Mesenchymal stem cell (in vitro differentiated cells and primary cell): ENCODE data around the gene GALNT8.

Source experiments
- DNase-seq: peaks from one replicate; pipeline ENCODE4 v3.0.0-alpha.2; 2013
- H2AFZ ChIP-seq: one replicate; pipeline ENCODE4 v1.6.1; 2013; ENCODE audit warnings: low read depth, mild to moderate bottlenecking, control low read depth, inconsistent platforms, low read length, moderate library complexity
- H2AK5ac ChIP-seq: 2 replicates; pipeline ENCODE4 v1.6.1; 2013; ENCODE audit warnings: low read length, moderate library complexity, mild to moderate bottlenecking, inconsistent platforms; ENCODE audit not compliant: severe bottlenecking
- H2BK120ac ChIP-seq: one replicate; pipeline ENCODE4 v1.6.1; 2013; ENCODE audit warnings: low read depth, mild to moderate bottlenecking, inconsistent platforms, low read length, moderate library complexity
- H2BK12ac ChIP-seq, 2 experiments: one replicate each; pipeline ENCODE4 v1.6.1; 2013; ENCODE audit warnings: inconsistent platforms in 2 of 2, low read length in 2 of 2, mild to moderate bottlenecking in 2 of 2, moderate library complexity in 2 of 2, control low read depth in 1 of 2
- H2BK15ac ChIP-seq: one replicate; pipeline ENCODE4 v1.6.1; 2013; ENCODE audit warnings: mild to moderate bottlenecking, low read depth, inconsistent platforms; ENCODE audit not compliant: poor library complexity, severe bottlenecking
- H2BK5ac ChIP-seq: 2 replicates; pipeline ENCODE4 v1.6.1; 2013; ENCODE audit warnings: low read depth, mild to moderate bottlenecking, low read length, control low read depth, inconsistent platforms; ENCODE audit not compliant: poor library complexity, severe bottlenecking
- H3K14ac ChIP-seq, 2 experiments: one replicate each; pipeline ENCODE4 v1.6.1; 2013; ENCODE audit warnings: inconsistent platforms in 2 of 2, low read length in 2 of 2, control low read depth in 1 of 2, mild to moderate bottlenecking in 1 of 2, moderate library complexity in 1 of 2
- H3K18ac ChIP-seq, 2 experiments: one replicate each; pipeline ENCODE4 v1.6.1; 2013; ENCODE audit warnings: inconsistent platforms in 2 of 2, low read length in 2 of 2, control low read depth in 1 of 2, low read depth in 1 of 2, mild to moderate bottlenecking in 1 of 2
- H3K23ac ChIP-seq, 2 experiments: one replicate each; pipeline ENCODE4 v1.6.1; 2013; ENCODE audit warnings: inconsistent platforms in 2 of 2, low read length in 2 of 2, mild to moderate bottlenecking in 2 of 2, moderate library complexity in 2 of 2, control low read depth in 1 of 2
- H3K27ac ChIP-seq: 2 replicates; pipeline ENCODE4 v1.5.1; 2013; ENCODE audit warnings: mild to moderate bottlenecking, moderate library complexity, low read length, control low read depth, inconsistent platforms; ENCODE audit not compliant: poor library complexity, severe bottlenecking
- H3K27me3 ChIP-seq, 2 experiments: 2 replicates each; pipeline versions ENCODE4 v1.6.1 to v1.7.0; 2013; ENCODE audit warnings: low read length in 2 of 2, mild to moderate bottlenecking in 2 of 2, moderate library complexity in 2 of 2, control low read depth in 1 of 2, inconsistent platforms in 1 of 2; ENCODE audit not compliant: control insufficient read depth in 1 of 2, insufficient read depth in 1 of 2
- H3K36me3 ChIP-seq, 2 experiments: 2 replicates each; pipeline versions ENCODE4 v1.6.1 to v1.7.0; 2013; ENCODE audit warnings: low read length in 2 of 2, control low read depth in 1 of 2, inconsistent platforms in 1 of 2, low read depth in 1 of 2, mild to moderate bottlenecking in 1 of 2; ENCODE audit not compliant: insufficient read depth in 2 of 2, control insufficient read depth in 1 of 2
- H3K4ac ChIP-seq, 2 experiments: one replicate each; pipeline ENCODE4 v1.6.1; 2013; ENCODE audit warnings: inconsistent platforms in 2 of 2, low read length in 2 of 2, mild to moderate bottlenecking in 2 of 2, moderate library complexity in 2 of 2, control low read depth in 1 of 2, low read depth in 1 of 2
- H3K4me1 ChIP-seq: 2 replicates; pipeline ENCODE4 v1.6.1; 2013; ENCODE audit warnings: low read depth, low read length, control low read depth; ENCODE audit not compliant: control insufficient read depth, insufficient read depth
- H3K4me2 ChIP-seq: 2 replicates; pipeline ENCODE4 v1.6.1; 2013; ENCODE audit warnings: low read length, mild to moderate bottlenecking, inconsistent platforms; ENCODE audit not compliant: poor library complexity, severe bottlenecking
- H3K4me3 ChIP-seq, 2 experiments: 2 replicates each; pipeline versions ENCODE4 v1.5.1 to v1.7.0; 2013; ENCODE audit warnings: low read length in 2 of 2, mild to moderate bottlenecking in 2 of 2, control low read depth in 1 of 2, low read depth in 1 of 2; ENCODE audit not compliant: insufficient read depth in 1 of 2
- H3K79me1 ChIP-seq: replicated peaks from 2 replicates; pipeline ENCODE4 v1.6.1; 2013; ENCODE audit warnings: mild to moderate bottlenecking, control low read depth, low read length, inconsistent platforms; ENCODE audit not compliant: poor library complexity, severe bottlenecking
- H3K9ac ChIP-seq: 2 replicates; pipeline ENCODE4 v1.7.0; 2013; ENCODE audit warnings: mild to moderate bottlenecking, low read length, moderate library complexity
- H3K9me3 ChIP-seq: 2 replicates; pipeline ENCODE4 v1.7.0; 2013; ENCODE audit warnings: mild to moderate bottlenecking, low read length; ENCODE audit not compliant: control insufficient read depth
- H4K8ac ChIP-seq: one replicate; pipeline ENCODE4 v1.6.1; 2013; ENCODE audit warnings: inconsistent platforms, mild to moderate bottlenecking, low read length, moderate library complexity
- H4K91ac ChIP-seq: one replicate; pipeline ENCODE4 v1.6.1; 2013; ENCODE audit warnings: mild to moderate bottlenecking, low read length, inconsistent platforms
- WGBS: methylation state at CpG from one replicate; pipeline ENCODE4 v1.1.7; 2013; ENCODE audit warnings: mixed read lengths; 5-methylcytosine and 5-hydroxymethylcytosine counted together

GALNT8 gene

GRCh38 chr12:4767186-4767585, 47.0 kb downstream of the GALNT8 start:
- H2BK120ac ChIP-seq, result no peak overlapping the region
- H3K14ac ChIP-seq, result no peak overlapping the region
- H3K4me1 ChIP-seq, result peaks cover 4% of the 10 kb centered on the region
- no peak for DNase-seq
- no peaks in the 10 kb centered on the region for H3K79me1 ChIP-seq
- no peak overlapping the region for H3K4me3 ChIP-seq
- H3K9me3 ChIP-seq, result no peaks in the 10 kb centered on the region
- H3K23ac ChIP-seq, result no peak overlapping the region
- no peak overlapping the region for H3K4me2 ChIP-seq
- no peak overlapping the region for H2BK12ac ChIP-seq
- H2AFZ ChIP-seq, result no peak overlapping the region
- 87% methylated on average over 2 of the region's 2 CpGs for WGBS
- H3K27ac ChIP-seq, result no peak overlapping the region
- no peak overlapping the region for H3K9ac ChIP-seq
- no peaks in the 10 kb centered on the region for H3K36me3 ChIP-seq
- H2BK5ac ChIP-seq, result no peak overlapping the region
- H2BK15ac ChIP-seq, result no peak overlapping the region
- H4K8ac ChIP-seq, result no peak overlapping the region
- no peak overlapping the region for H2AK5ac ChIP-seq
- no peak overlapping the region for H3K18ac ChIP-seq
- H4K91ac ChIP-seq, result no peak overlapping the region
- H3K27me3 ChIP-seq, result peaks cover 7 to 22% of the 10 kb centered on the region in 2 experiments
- H3K4ac ChIP-seq, result no peak overlapping the region

DNA sequence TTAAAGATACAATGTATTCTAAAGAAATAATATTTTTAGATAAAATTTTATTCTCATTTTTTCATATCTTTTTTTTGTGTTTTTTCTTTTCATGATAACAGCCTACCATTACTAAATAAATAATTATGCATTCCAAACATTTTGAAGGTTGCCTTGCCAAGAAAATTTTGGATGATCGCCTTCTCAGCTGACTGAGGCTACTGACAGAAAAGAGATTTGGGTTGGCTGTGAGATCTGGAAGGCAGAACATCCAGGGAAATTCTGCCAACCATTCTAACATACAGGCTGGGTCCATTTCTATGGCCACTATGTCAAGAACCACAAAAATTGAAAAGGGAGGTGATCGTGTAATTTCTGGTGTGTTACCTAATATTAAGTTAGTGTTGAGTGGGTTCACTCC, 48.1 kb downstream of the GALNT8 start:
- H3K4me3 ChIP-seq, result no peak overlapping the region
- no peak overlapping the region for H3K27ac ChIP-seq
- peaks cover 9% of the 10 kb centered on the region for H3K4me1 ChIP-seq
- no peak overlapping the region for H3K4me2 ChIP-seq
- no peak overlapping the region for H3K4ac ChIP-seq
- H4K91ac ChIP-seq, result no peak overlapping the region
- no peak overlapping the region for H3K9ac ChIP-seq
- no peak for DNase-seq
- no peak overlapping the region for H2AK5ac ChIP-seq
- H3K18ac ChIP-seq, result no peak overlapping the region
- no peak overlapping the region for H3K23ac ChIP-seq
- H2BK5ac ChIP-seq, result no peak overlapping the region
- H2BK12ac ChIP-seq, result no peak overlapping the region
- no peaks in the 10 kb centered on the region for H3K79me1 ChIP-seq
- H3K36me3 ChIP-seq, result no peaks in the 10 kb centered on the region
- no peak overlapping the region for H3K14ac ChIP-seq
- H2AFZ ChIP-seq, result no peak overlapping the region
- H2BK120ac ChIP-seq, result no peak overlapping the region
- no peaks in the 10 kb centered on the region for H3K9me3 ChIP-seq
- no peak overlapping the region for H4K8ac ChIP-seq
- H2BK15ac ChIP-seq, result no peak overlapping the region
- 93% methylated on average over 1 of the region's 2 CpGs for whole genome bisulfite sequencing
- peaks cover 17% of the 10 kb centered on the region in 2 experiments for H3K27me3 ChIP-seq

DNA sequence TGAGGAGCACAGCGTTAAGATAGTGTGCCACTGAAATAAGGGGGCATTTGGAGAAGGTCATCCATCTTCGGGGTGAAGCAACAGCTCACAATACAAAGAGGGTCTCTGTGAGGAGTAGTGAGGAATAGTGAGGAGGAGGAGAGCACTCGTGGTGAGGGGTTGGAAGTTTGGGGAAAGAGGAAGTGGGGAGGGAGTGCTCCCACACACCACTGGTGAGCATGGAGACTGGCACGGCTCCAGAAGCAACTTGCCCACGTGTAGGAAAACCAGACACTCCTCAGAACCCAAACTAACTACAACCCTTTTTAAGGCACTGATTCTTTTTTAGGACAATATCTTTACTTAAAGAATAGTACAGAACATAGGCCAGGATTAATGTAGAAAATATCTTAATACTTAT, 48.9 kb downstream of the GALNT8 start:
- Histone ChIP-seq H3K9me3 (no peaks in the 10 kb centered on the region), H3K14ac (no peak overlapping the region), H3K4me3 (no peak overlapping the region), H3K9ac (no peak overlapping the region), H3K27ac (no peak overlapping the region), H3K18ac (no peak overlapping the region), H3K27me3 (peaks cover 17% of the 10 kb centered on the region in 2 experiments), H2BK12ac (no peak overlapping the region), H3K79me1 (no peaks in the 10 kb centered on the region), H3K23ac (no peak overlapping the region), H2BK5ac (no peak overlapping the region), H3K4me1 (peaks cover 9% of the 10 kb centered on the region), H3K4me2 (no peak overlapping the region), H2BK15ac (no peak overlapping the region), H4K8ac (no peak overlapping the region), H2AFZ (no peak overlapping the region), H2AK5ac (no peak overlapping the region), H3K36me3 (no peaks in the 10 kb centered on the region), H3K4ac (no peak overlapping the region), H4K91ac (no peak overlapping the region), H2BK120ac (no peak overlapping the region)
- 70% methylated on average over 5 of the region's 5 CpGs for WGBS
- no peak for DNase-seq

GRCh38 chr12:4771172-4771959, 51.2 kb downstream of the GALNT8 start:
- no peaks in the 10 kb centered on the region for H3K9me3 ChIP-seq
- H2BK12ac ChIP-seq, result no peak overlapping the region
- no peak overlapping the region for H3K18ac ChIP-seq
- H3K4me1 ChIP-seq, result peaks cover 9% of the 10 kb centered on the region
- H3K4me3 ChIP-seq, result no peak overlapping the region
- H3K27ac ChIP-seq, result no peak overlapping the region
- H3K14ac ChIP-seq, result no peak overlapping the region
- no peak overlapping the region for H3K4me2 ChIP-seq
- H4K91ac ChIP-seq, result no peak overlapping the region
- no peak overlapping the region for H2BK5ac ChIP-seq
- no peak overlapping the region for H2BK120ac ChIP-seq
- H3K79me1 ChIP-seq, result no peaks in the 10 kb centered on the region
- no peak overlapping the region for H2BK15ac ChIP-seq
- H3K27me3 ChIP-seq, result peaks cover 11 to 17% of the 10 kb centered on the region in 2 experiments
- H3K9ac ChIP-seq, result no peak overlapping the region
- WGBS, result 71% methylated on average over 7 of the region's 7 CpGs
- H2AFZ ChIP-seq, result no peak overlapping the region
- no peak overlapping the region for H3K4ac ChIP-seq
- H4K8ac ChIP-seq, result no peak overlapping the region
- DNase-seq, result no peak
- no peak overlapping the region for H2AK5ac ChIP-seq
- H3K36me3 ChIP-seq, result no peaks in the 10 kb centered on the region
- no peak overlapping the region for H3K23ac ChIP-seq
